Measurements from ENCODE around the gene GRIN1. TPM values are rescaled to one million over a fixed set of nuclear protein-coding genes. Genes with fewer than 3 reads are reported as not detected.

GRIN1 gene
- 0.05 and 0.17 TPM in 2 replicates for total RNA-seq

- peak; percentile 59 for DNase-seq
These were observed at the start of gene GRIN1 for GRCh38 chr9:137138722-137139467. GRIN1 (plus strand) TSS chr9:137139154; CDS start chr9:137139487, 333 bp downstream.

DNA sequence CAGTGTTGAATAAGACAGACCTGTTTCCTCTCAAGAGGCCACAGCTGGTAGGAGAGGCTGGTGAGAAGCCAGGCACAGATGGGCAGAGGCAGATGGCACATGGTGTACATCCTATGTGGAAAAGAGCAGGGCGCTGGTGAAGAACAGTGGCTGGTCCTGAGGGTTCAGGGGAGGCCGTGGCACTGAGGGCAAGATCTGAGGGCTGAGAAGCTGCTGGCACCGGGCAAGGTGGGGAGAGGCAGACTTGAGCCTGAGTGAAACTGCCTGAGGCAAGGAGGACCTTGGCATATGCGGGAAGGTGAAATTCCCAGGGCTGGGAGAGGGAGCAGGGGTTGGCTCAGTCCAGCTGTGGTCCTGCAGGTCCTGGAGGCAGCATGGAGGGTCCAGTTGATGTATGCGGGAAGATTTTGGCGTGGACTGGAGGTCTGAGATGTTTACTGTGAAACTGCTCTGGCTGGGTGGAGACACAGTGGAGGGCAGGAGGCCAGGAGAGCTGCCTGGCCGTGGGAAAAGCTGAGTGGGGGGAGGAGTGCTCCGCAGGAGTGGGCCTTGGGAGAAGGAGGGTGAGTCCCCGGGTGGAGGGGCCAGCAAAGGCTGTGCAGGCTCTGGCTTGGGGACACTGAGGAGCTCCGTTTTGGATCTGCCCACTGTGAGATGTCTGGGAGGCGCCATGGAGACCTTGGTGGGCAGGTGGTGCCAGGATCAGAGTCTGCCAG lies 49.6 kb upstream of the GRIN1 start:
- DNase-seq = no peak

GRCh38 chr9:137095664-137096517 lies 43.1 kb upstream of the GRIN1 start:
- peak; percentile 27 for DNase-seq

- no peak for DNase-seq
These were observed 42.0 kb upstream of the GRIN1 start for GRCh38 chr9:137096785-137097546.

DNA sequence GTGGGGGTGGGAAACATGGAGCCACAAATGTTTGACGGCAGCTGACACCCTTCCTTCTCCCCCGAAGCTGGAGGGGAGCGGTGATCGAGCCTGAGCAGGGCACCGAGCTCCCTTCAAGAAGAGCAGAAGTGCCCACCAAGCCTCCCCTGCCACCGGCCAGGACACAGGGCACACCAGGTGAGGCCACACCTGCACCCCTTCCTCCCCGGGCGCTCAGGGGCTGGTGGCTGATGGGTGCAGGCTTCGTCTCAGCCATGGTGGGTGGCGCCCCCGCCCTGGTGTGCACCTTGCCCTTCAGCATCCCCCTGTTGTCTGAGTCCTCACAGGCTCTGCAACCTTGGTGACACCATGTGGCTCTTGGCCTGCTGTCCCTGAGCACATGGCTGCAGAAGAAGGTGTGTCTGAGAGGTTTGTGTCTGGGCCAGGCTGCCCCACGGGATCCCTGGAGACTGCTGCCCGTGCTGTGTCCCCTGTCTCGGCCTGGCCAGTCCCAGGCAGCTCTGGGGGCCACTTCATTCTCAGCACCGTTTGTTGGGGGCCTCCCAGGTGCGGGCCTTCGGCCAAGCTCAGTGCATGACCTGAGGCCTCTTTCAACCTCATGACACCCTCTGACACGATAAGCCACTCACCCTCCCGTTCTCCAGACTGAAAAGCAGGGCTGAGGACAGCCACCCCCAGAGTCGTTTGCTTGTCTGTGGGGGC lies 41.0 kb upstream of the GRIN1 start:
- no peak for DNase-seq

DNA sequence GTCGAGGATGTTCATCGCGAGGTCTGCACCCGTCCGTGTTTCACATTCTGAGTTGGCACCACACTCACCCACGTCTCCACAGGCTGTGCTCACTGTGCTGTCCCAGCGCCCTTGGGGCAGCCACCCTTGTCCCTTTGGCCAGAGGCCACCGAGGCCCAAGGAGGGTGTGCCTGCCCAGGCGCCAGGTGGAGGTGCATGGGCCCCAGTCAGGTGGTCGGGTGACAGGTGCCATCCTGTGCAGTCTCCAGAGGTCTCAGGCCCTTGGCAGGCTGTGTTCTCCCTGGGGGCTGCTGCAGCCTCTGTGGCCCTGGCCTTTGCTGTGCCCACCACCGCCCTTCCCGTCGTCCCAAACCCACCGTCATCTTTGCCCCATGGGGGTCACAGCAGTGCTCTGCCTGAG lies 39.7 kb upstream of the GRIN1 start:
- DNase-seq = no peak

GRCh38 chr9:137103206-137103999 lies 35.6 kb upstream of the GRIN1 start:
- DNase-seq = no peak

DNA sequence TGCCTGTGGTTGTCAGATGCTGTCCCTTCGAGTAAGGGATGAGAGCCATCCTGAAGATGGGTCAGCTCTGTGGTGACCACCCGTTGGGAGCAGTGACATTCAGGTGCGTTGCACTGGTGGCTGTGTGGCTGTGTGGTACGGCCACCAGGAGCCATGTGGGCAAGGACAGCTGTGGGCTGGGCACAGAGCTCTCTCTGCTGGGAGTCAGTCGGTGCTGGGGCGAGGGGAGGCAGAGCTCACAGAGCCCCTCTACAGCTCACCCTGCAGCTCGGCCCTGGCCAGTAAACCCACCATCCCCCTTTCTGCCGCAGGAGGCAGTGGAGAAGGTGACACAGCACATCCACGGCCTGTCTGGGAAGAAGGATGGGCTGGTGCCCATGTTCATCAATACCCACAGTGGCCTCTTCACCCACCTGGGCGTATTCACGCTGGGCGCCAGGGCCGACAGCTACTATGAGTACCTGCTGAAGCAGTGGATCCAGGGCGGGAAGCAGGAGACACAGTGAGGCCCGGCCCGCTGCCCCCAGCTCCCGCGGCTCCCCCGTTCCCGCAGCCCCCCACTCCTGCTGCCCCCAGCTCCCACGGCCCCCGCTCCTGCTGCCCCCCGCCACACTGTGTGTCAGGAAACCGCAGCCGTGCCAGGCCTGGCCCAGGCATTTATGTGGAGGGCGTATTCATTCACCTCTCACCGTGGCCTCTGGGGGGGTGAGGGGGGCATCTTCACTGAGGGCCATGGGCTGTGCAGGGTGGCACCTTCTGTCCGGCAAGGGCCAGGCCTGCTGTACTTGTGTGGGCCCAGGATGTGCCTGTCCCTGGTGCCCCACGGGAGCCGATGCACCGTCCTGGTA lies 32.9 kb upstream of the GRIN1 start:
- DNase-seq = no peak

GRCh38 chr9:137106662-137107250 lies 32.2 kb upstream of the GRIN1 start:
- DNase-seq = no peak

GRCh38 chr9:137107312-137107921 lies 31.5 kb upstream of the GRIN1 start:
- no peak for DNase-seq

- no peak for DNase-seq
These were observed 31.0 kb upstream of the GRIN1 start for GRCh38 chr9:137107982-137108381.

DNA sequence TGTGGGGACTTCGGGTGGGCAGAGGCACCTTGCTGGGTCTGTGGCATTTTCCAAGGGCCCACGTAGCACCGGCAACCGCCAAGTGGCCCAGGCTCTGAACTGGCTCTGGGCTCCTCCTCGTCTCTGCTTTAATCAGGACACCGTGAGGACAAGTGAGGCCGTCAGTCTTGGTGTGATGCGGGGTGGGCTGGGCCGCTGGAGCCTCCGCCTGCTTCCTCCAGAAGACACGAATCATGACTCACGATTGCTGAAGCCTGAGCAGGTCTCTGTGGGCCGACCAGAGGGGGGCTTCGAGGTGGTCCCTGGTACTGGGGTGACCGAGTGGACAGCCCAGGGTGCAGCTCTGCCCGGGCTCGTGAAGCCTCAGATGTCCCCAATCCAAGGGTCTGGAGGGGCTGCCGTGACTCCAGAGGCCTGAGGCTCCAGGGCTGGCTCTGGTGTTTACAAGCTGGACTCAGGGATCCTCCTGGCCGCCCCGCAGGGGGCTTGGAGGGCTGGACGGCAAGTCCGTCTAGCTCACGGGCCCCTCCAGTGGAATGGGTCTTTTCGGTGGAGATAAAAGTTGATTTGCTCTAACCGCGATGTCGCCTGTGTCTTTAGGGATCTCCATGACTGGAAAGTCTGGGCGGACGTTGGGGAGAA lies 30.2 kb upstream of the GRIN1 start:
- peak; percentile 29 for DNase-seq

DNA sequence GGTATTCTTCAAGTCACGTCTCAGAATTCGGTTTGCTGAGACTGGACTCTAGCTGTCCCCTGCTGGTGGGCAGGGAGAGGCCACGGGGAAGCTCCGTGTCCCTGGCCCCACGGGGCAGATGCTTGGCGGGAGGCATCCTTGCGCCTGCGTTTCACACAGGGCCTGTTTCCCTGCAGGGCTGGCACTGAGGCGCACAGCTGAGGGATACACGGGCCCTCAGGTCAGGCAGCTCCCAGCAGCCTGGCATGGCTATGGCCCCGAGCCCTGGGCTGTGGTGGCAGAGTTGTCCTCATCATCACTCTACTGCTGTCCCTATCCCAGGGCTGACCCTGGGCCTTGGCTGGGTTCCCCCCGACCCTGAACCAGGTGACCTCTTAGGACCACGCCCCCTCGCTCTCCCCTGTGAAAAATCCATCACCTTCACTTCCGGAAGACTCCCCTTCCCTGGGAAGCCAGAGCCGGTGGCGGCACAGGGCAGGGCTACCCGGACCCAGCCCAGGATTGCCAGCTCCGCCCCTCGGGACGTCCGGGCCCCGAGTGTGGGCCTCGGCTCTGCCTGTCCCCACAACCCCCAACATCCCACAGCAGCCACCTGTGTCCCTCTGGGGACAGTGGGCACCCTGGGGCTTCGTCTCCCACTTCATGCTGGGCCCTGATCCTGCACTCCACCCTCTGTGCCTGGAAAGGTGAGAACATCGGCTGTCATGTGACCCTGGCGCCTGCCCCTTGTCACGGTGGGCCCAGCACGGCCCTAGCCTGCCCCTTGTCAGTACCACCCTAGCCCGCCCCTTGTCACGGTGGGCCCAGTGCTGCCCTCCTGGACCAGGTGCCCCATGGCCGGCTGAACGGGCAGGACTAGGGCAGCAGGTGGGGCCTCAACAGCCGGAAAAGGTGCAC lies 29.5 kb upstream of the GRIN1 start:
- no peak for DNase-seq

- no peak for DNase-seq
These were observed 28.6 kb upstream of the GRIN1 start for GRCh38 chr9:137110147-137110910.

DNA sequence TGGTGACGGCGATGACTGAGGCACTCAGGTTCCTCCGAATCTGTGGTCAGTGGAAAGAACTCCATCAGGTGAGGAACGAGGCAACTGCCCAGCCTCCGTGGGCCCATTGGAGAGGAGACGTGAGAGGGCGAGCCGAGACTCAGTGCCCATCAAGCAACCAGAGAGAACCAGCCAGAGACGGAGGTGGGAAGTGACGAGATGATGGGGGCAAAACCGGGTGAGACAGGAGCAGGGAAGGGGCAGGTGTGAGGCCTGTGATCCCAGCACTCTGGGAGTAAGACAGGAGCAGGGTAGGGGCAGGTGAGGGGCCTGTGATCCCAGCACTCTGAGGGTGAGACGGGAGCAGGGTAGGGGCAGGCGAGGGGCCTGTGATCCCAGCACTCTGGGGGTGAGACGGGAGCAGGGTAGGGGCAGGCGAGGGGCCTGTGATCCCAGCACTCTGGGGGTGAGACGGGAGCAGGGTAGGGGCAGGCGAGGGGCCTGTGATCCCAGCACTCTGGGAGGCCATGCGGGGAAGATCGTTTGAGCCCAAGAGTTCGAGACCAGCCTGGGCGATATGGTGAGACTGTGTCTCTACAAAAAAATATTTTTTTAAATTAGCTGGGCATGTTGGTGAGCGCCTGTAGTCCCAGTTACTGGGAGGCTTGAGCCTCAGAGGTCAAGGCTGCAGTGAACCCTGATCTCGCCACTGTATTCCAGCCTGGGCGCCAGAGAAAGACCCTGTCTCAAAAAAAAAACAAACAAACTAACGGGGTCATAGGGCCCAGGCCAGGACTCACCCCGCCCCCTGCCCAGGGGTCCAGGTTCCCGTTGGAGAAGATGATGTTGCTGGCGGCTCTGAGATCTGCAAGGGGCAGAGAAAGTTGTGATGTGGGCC lies 27.8 kb upstream of the GRIN1 start:
- DNase-seq = no peak

Data from dermis blood vessel endothelial cell (primary cell).